Left ventricle myocardium superior (tissue), 1 donor: ENCODE measurements around the gene PIGM. TPM values are rescaled to one million over a fixed set of nuclear protein-coding genes. Genes with fewer than 3 reads are reported as not detected.

Experiments used
- ATAC-seq: fragments of 200-7000 bp; cut with Tn5 transposase; one replicate; pipeline ENCODE4 v1.9.1; 2020; ENCODE audit warnings: mild to moderate bottlenecking, moderate library complexity
- DNase-seq: peaks from one replicate; pipeline ENCODE4 v3.0.0-alpha.2; 2020
- intact Hi-C: fragments of 100-400 bp; cut with micrococcal nuclease; formaldehyde crosslinking; loops from one replicate; pipeline ENCODE4 v1.11.0; 2022
- long read RNA-seq: library from polyadenylated mRNA; unstranded; transcript quantifications from one replicate; pipeline ENCODE4 v2.0.0, GENCODE V29; 2021
- total RNA-seq: library from RNA; stranded (reverse); fragmentation: NEBNext Ultra II Directional; extraction: Animal tissue kit (Norgen Biotek cat#: 25700); gene quantifications from one replicate; pipeline ENCODE4 v1.2.1, GENCODE V29; 2021
- donor health status: DM: no; HTN: yes; CAD: no; lungs with severe emphysema.

PIGM gene
- total RNA-seq = 2.4 TPM
- long read RNA-seq, full-length matches to known transcripts = 9 of 9 reads
- long read RNA-seq, partial matches to known transcripts = 0 of 9 reads
- long read RNA-seq, other reads (novel, unspliced or antisense) = 0 of 9 reads

DNA sequence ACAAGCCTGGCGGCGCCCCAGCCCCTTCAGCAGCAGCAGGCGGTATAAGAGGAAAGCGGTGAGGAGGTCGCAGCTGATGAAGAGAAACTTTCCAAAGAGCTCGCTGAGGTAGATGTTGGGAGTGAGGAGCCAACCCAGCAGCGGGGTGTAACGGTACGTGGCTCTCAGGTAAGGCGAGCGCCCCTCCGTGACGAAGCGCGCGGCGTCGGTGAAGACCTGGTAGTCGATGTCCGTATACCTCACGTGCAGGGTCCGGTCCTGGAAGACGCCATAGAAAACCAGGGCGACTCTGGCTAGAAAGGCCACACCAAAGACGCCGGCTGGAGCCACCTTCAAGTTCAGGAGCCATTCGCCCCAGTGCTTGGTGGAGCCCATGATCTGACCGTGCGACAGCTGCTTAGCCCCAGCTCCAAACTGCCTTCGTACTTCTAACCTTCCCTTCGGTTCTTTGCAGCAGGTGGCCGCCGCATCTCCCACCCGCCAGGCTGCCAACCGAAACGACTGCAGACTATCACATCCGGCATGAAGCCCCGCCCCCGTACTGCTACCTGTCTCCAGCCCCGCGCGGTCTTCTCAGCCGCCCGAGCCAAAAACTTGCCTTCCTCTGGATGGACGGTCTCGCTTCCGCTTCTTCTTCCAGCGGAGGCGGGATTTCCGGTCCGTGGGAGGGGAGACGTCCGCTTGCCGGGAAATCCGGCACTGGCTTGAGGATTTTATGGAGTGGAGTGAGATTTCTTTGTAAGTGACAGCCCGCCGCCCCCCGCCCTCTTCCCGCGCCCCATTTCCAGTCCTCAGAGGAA lies at the start of gene PIGM:
PIGM (minus strand) TSS at position 626 of the 800 bp plus-strand sequence; CDS start at position 375, 251 bp downstream.
- DNase-seq = peak; percentile 96
- peak; percentile 97 for ATAC-seq
- intact Hi-C loops = no loop called here

DNA sequence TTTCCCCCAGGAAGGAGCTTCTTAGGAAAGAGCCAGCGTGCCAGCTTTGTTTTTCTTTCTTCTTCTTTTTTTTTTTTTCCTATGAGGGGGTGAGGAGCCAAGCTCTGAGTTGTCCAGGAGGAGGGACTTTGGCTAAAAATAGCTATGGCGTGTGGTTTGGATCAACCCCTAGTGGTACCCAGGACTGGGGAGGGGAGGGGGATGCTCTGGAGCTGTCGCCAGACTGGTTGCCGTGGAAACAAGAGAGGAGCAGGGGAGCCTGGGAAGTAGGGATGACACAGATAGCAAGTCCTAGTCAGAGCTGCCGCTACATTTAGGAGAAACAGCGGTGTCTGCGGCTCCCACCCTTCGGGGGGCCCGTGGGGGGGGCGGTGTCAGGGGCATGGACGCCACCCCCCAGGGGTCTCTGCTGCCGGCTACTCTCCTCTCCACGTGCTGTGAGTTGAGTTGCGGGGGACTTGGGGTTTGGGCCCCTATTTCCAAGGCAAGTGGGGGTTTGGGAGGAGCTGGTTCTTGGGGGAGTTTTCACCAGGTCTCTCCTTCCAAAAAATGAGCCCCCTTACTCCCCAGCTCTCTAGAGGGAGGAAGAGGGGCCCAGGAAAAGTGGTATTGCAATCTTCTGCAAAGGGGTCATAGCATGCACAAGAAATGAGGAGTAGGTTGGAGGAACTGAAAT lies 49.6 kb upstream of the PIGM start, which contains the start of gene KCNJ9:
KCNJ9 (plus strand) TSS at position 278 of the 676 bp plus-strand sequence. CDS start 2,493 bp downstream, outside the sequence.
- intact Hi-C loops = no loop called here
- DNase-seq (no peak), ATAC-seq (no peak)

DNA sequence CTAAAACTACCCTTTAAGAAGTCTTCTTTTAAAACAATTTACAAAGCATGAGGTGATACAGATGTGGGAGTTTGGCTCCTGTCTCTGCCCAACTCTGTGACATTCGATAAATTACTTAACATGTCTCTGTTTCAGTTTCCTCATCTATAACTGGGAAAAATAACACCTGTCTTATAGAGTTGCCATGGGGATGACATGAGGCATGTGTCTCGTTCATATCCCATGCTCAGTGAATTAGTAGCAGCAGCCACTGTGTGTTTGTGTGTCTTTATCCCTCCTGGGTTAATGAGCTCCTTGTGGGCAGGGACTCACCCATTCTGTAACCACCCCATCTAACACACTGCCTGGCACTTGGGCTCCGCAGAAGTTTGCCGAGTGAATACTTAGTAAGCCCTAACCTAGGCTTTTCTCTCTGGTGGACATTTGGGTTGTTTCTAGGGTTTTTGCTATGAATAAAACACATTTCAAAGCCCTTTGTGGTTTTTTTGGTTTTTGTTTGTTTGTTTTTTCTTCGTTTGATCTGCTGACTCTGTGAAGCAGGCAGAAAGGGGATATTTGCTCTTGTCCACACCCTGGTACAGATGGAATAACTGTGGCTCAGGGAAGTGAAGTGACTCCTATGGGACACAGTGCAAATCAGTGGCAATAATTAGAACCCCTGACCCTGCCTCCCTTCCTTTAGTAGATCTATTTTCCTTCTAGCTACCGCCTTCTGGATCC lies 48.8 kb upstream of the PIGM start:
- DNase-seq = no peak
- ATAC-seq = no peak
- intact Hi-C loops = no loop called here

GRCh38 chr1:160079448-160079847 lies 47.7 kb upstream of the PIGM start:
- intact Hi-C loops = no loop called here
- ATAC-seq = no peak
- no peak for DNase-seq

- DNase-seq = no peak
- ATAC-seq = peak; percentile 49
- intact Hi-C loops = no loop called here
These were observed 46.9 kb upstream of the PIGM start for GRCh38 chr1:160078512-160079195.

- intact Hi-C loops = no loop called here
- no peak for ATAC-seq
- DNase-seq = no peak
These were observed 45.7 kb upstream of the PIGM start for GRCh38 chr1:160077486-160077885.

DNA sequence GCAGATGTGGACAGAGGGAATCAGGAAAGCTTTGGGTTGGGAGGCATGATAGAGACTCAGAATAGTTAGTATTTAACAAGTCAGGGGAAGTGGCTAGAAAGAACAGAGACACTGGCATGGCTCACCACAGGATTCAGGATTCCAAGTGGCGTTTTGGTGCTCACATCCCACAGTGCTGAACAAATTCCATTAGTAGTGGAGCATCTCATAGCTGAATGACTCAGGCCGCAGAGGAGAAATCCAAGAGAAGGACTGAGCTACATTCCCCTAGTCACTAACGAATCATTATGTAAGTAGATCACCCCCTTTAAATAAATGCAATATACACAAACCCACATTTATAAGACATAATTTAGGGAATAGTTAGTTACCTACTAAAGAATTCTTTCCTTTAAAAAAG lies 44.5 kb upstream of the PIGM start:
- DNase-seq (no peak), ATAC-seq (no peak)
- intact Hi-C loops = no loop called here

- DNase-seq = no peak
- ATAC-seq = no peak
- intact Hi-C loops = no loop called here
These were observed 44.0 kb upstream of the PIGM start for GRCh38 chr1:160075836-160076235.

DNA sequence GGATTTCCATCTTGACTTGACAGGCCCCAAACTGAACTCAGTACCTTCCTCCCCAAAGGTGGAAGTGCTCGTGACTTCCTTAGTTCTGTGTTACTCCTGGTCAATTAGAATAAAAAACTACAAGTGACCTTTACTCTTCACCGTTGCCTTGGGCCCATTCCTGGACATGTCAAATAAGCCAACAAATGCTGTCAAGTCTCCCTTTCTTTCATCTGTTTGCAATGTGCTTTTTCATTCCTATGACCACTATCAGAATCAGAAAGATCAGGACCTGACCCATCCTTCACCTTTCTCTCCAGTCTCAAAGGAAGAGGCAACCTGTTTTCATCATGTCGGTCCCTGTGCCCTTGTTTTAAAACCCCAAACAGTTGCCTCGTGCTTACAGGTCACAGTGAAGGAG lies 43.1 kb upstream of the PIGM start:
- intact Hi-C loops = no loop called here
- DNase-seq (no peak), ATAC-seq (no peak)

DNA sequence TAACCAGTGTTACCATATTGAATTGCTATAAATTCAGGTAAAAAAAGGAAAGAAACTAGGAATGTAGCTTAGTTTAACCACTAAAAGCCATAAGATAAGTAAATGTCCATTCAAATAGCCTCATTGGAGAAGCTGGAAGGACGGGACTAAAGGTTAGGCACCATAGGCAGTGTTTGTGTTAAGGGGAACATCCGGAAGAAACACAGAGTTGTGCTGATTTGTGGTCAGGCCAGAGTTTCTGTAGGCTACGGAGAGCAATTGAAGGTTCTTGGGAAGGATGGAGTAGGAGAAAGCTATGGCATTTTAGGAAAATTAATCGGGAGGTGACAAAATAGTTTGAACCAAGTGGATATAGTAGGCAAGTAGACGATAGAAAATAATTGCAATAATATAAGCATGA lies 39.5 kb upstream of the PIGM start:
- intact Hi-C loops = no loop called here
- ATAC-seq (no peak), DNase-seq (no peak)

DNA sequence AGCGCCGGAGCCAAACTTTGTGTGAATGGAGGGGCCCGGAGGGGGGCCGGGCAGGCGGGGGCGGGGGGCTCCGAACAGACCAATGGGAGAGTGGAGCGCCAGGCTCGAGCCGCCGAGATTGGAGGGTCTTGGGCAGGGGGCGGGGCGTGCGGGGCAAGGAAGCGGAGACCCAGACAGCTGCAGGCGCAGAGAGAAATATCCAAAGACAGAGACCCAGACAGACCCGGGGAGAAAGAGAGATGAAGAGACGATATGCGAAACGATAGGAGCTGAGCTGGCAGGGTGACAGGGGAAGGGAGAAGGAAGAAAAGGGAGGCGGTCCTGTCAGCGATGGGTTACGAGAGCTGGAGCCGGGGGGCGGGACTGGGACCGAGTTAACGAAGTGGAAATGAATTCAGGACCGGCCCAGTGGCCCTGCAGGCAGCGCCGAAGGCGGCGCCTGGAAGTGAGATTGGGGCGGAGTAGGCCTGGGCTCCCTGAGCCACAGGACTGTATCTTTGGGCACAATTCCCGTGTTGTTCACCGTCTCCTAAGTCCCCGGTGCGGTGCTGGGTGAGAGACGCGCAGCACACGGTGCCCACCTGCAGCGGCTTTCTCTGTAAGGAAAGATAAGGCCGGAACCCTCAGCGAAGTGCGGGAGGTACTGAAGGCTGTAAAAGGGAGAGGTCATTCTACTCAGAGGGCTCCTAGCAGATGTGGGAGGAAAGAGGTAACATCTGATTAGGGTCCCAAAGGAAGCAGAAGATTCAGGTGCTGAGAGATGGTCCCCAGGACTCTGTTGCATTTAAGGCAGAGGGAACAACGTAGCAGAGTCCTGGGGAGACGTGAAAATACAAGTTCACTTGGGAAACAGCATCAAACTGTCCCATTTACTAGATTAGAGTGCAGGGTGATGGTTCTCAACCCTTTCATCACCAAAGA lies 38.7 kb upstream of the PIGM start:
- DNase-seq (peak; percentile 87), ATAC-seq (peak; percentile 98)
- intact Hi-C loops = no loop called here

GRCh38 chr1:160069460-160070231 lies 37.9 kb upstream of the PIGM start, which contains the start of gene KCNJ10:
Gene KCNJ10, minus strand, starts transcription at chr1:160070160. Its CDS starts 27,628 bp downstream, at chr1:160042532.
- intact Hi-C loops = no loop called here
- DNase-seq (no peak), ATAC-seq (no peak)

DNA sequence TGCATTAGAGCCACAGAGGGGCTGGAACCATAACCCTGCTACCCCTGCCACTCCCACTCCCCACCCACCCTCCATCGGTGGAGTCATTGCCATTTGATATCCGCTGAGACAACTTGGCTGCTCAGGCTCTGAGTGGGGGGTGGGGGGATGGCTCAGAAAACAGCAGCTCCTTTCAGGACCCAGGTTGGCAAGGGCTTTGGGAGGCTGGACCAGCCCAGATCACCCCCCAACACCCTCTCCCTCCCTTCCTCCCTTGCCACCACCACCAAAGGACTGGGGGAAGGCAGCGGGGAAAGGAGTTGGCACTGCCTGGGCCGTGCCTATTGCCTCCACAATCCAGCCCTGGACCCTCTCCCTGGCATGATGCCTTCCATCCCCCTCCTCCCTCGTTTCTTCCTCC lies 36.4 kb upstream of the PIGM start:
- no peak for DNase-seq
- intact Hi-C loops = no loop called here
- ATAC-seq = no peak

GRCh38 chr1:160066829-160067745 lies 35.3 kb upstream of the PIGM start:
- intact Hi-C loops = no loop called here
- DNase-seq = no peak
- no peak for ATAC-seq

DNA sequence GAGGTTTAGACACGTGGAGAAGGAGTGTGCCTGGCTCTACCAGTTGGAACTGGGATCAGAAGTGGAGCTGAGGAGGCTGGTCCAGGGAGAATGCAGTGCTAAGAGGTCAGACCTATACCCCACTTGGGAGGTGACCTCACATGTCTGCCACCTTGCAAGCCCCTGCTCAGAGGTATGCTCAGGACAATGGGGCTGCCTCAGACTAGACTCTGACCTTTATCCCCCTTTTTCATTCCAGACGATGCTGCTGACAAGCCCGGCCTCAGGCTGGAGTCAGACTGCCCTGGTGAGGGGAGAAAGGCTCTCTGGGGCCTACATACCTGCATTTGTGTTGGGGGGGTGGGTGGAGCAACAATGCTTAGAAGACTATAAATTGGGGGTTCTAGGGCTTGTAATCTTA lies 33.0 kb upstream of the PIGM start:
- ATAC-seq (no peak), DNase-seq (no peak)
- intact Hi-C loops = no loop called here

DNA sequence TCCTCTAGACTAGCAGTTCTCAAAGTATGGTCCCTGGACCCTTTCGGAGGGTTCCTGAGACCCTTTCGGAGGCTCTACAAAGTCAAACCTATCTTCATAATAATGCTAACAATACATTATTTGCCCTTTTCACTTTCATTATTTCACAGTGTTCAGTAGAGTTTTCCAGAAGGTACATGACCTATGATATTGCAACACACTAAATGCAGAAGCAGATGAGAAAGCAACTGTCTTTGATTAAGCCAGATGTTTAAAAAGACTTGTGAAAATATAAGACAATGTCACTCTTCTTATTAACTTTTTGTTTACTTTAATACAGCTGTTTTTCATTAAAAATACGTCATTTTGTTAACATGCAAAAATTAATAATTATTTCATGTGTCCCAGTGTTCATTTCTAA lies 32.4 kb upstream of the PIGM start:
- intact Hi-C loops = no loop called here
- ATAC-seq (no peak), DNase-seq (no peak)
